Liver (tissue), 9 donors: ENCODE measurements around the gene PDCD5. TPM values are rescaled to one million over a fixed set of nuclear protein-coding genes. Genes with fewer than 3 reads are reported as not detected.

Source experiments
- DNase-seq: peaks from one replicate; pipeline ENCODE4 v3.0.0-alpha.2; 2017; ENCODE audit warnings: low spot score
- H3K27ac ChIP-seq, 2 donors: one replicate each; pipeline ENCODE4 v1.7.0; 2013; ENCODE audit warnings: inconsistent platforms in 2 of 2, low read length in 2 of 2, control low read depth in 1 of 2, low read depth in 1 of 2, mild to moderate bottlenecking in 1 of 2
- H3K27me3 ChIP-seq, 4 donors: one replicate each; pipeline versions ENCODE4 v1.6.1 to v1.7.0; 2013; ENCODE audit warnings: low read length in 3 of 4, inconsistent platforms in 1 of 4, mild to moderate bottlenecking in 1 of 4, moderate library complexity in 1 of 4; ENCODE audit not compliant: control insufficient read depth in 4 of 4, insufficient read depth in 4 of 4
- H3K36me3 ChIP-seq, 4 donors: one replicate each; pipeline versions ENCODE4 v1.6.1 to v1.7.0; 2013; ENCODE audit warnings: low read length in 3 of 4, mild to moderate bottlenecking in 3 of 4, low read depth in 1 of 4, moderate library complexity in 1 of 4; ENCODE audit not compliant: control insufficient read depth in 4 of 4, insufficient read depth in 3 of 4
- H3K4me1 ChIP-seq, 4 donors: one replicate each; pipeline versions ENCODE4 v1.6.1 to v1.7.0; 2013; ENCODE audit warnings: low read length in 3 of 4, mild to moderate bottlenecking in 3 of 4, moderate library complexity in 1 of 4; ENCODE audit not compliant: control insufficient read depth in 4 of 4, insufficient read depth in 4 of 4
- H3K4me3 ChIP-seq, 3 donors: one replicate each; pipeline versions ENCODE4 v1.6.1 to v1.7.0; 2013; ENCODE audit warnings: low read length in 3 of 3, control low read depth in 1 of 3, low read depth in 1 of 3, mild to moderate bottlenecking in 1 of 3
- H3K9ac ChIP-seq, 2 donors: one replicate each; pipeline ENCODE4 v1.7.0; 2013; ENCODE audit warnings: low read length in 2 of 2, mild to moderate bottlenecking in 2 of 2, moderate library complexity in 2 of 2, control low read depth in 1 of 2, low read depth in 1 of 2
- H3K9me3 ChIP-seq, 4 donors: one replicate each; pipeline versions ENCODE4 v1.6.1 to v1.7.0; 2013; ENCODE audit warnings: low read length in 3 of 4; ENCODE audit not compliant: control insufficient read depth in 4 of 4
- EGR1 ChIP-seq, 2 donors: IDR thresholded peaks; 2 replicates each; pipeline ENCODE4 v1.6.1; 2016 to 2018; ENCODE audit warnings: antibody characterized with exemption in 2 of 2, low read depth in 2 of 2
- FOXA1 ChIP-seq: IDR thresholded peaks from 2 replicates; pipeline ENCODE4 v1.6.1; 2016; ENCODE audit warnings: antibody characterized with exemption
- GABPA ChIP-seq, 2 donors: IDR thresholded peaks in 1 of 2; conservative IDR thresholded peaks in 1 of 2; 2 replicates each; pipeline ENCODE4 v1.6.1; 2016; ENCODE audit warnings: antibody characterized with exemption in 2 of 2, mild to moderate bottlenecking in 1 of 2, moderate library complexity in 1 of 2
- HNF4A ChIP-seq, 2 donors: conservative IDR thresholded peaks; 2 replicates each; pipeline ENCODE4 v1.6.1; 2016; ENCODE audit warnings: antibody characterized with exemption in 2 of 2, mild to moderate bottlenecking in 2 of 2
- JUND ChIP-seq, 2 donors: IDR thresholded peaks; 2 replicates each; pipeline ENCODE4 v1.6.1; 2016; ENCODE audit warnings: antibody characterized with exemption in 2 of 2
- NR2F2 ChIP-seq: IDR thresholded peaks from 2 replicates; pipeline ENCODE4 v1.6.1; 2016; ENCODE audit warnings: antibody characterized with exemption
- RAD21 ChIP-seq, 2 donors: IDR thresholded peaks; 2 replicates each; pipeline ENCODE4 v1.6.1; 2016; ENCODE audit warnings: antibody characterized with exemption in 2 of 2, mild to moderate bottlenecking in 2 of 2
- SP1 ChIP-seq: IDR thresholded peaks from 2 replicates; pipeline ENCODE4 v1.6.1; 2018; ENCODE audit warnings: antibody characterized with exemption, mild to moderate bottlenecking
- TAF1 ChIP-seq: conservative IDR thresholded peaks from 2 replicates; pipeline ENCODE4 v1.6.1; 2016; ENCODE audit warnings: antibody characterized with exemption, mild to moderate bottlenecking
- YY1 ChIP-seq: IDR thresholded peaks from 2 replicates; pipeline ENCODE4 v1.6.1; 2016; ENCODE audit warnings: antibody characterized with exemption, mild to moderate bottlenecking
- WGBS: extraction: QIAGEN DNeasy Blood & Tissue Kit; methylation state at CpG from one replicate; pipeline ENCODE4 v1.1.7; 2013; 5-methylcytosine and 5-hydroxymethylcytosine counted together
- polyA plus RNA-seq, 2 donors: library from polyadenylated mRNA; stranded (reverse) in 1 of 2; unstranded in 1 of 2; fragments of 200-250 nt in 1 of 2; fragments of >200 nt in 1 of 2; fragmentation: Nextera tagmentation in 1 of 2; extraction: Ambion mirVana in 1 of 2; gene quantifications; one replicate each; pipeline versions ENCODE4 v1.2.1 to v1.2.3, GENCODE V29; 2013 to 2015
- total RNA-seq, 2 donors: library from RNA; depleted of rRNA; stranded (reverse); fragments of >200 nt; gene quantifications; one replicate each; pipeline ENCODE4 v1.2.3, GENCODE V29; 2014
- TF ChIP-seq, protein P1 (sequence below): IDR thresholded peaks from 2 replicates; pipeline ENCODE4 v1.6.1; 2016; ENCODE audit warnings: antibody characterized with exemption
- TF ChIP-seq, protein P2 (sequence below): IDR thresholded peaks from 2 replicates; pipeline ENCODE4 v1.6.1; 2016; ENCODE audit warnings: antibody characterized with exemption
- donor health status: healthy.
- donor health status: healthy.
- donor health status: healthy.
- donor health status: healthy.
- donor health status: healthy.

The PDCD5 gene
- total and polyA plus RNA-seq, 4 donors: 25.4 to 90.8 (median 36.2) TPM

DNA sequence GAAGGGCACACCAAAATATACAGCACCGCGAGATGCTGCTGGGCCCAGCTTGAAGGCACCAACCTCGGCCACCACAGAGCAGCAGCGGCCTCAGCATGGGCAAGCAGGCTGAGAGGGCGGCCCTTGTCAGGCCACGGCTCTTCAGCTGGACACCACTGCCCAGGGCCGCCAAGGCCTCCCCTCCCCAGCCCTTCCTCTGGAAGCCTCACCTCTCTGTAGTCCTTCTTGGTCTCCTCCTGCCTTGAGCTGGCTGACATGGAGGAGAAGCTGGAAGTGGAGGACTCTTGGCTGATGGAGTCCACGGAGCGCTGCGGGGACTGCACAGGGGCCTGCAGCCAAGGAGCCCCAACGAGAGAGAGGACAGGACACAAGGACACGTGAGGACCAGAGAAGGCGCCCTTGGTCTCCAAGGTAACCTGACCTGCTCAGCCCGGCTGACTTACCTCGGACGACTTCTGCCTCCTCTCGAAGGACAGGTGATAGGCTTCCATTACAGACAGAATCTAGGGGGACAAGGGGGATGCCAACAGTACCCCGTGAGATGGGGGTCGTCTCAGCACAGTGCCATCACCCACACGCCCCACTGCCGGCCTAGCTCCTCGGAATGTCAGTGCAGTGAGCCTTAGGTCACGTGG lies 38.2 kb downstream of the PDCD5 start:
- Histone ChIP-seq H3K4me1 (no peaks in the 10 kb centered on the region), H3K9me3 (no peaks in the 10 kb centered on the region), H3K27ac (no peak overlapping the region), H3K9ac (no peak overlapping the region), H3K4me3 (no peak overlapping the region), H3K36me3 (peaks cover 8 to 53% (median 20%) of the 10 kb centered on the region in 4 donors), H3K27me3 (no peaks in the 10 kb centered on the region)
- no peak for DNase-seq
- no peak for TF ChIP-seq TAF1
- 94% methylated on average over 23 of the region's 23 CpGs for WGBS

DNA sequence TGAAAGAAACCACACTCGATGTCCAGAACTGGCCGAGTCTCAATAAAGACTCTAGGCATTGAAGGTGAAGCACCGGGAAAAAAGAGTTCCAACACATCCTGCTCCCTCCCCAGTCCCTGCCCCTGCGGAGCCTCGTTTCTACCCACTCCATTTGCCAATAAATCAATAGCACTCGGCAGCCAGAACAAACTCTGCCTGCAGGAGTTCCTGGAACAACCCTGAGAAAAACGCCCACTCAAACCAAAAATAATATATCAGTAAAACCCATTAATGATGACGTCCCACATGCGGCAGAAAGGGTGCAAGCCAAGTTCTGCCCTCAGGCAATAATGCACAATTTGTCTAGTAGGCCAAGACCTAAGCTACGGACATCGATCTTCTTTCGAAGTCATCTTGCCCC lies 41.0 kb downstream of the PDCD5 start:
- no peak overlapping the region for H3K4me3 ChIP-seq
- H3K36me3 ChIP-seq: peaks cover 7 to 37% (median 8%) of the 10 kb centered on the region in 4 donors
- H3K9me3 ChIP-seq: no peaks in the 10 kb centered on the region
- H3K9ac ChIP-seq: no peak overlapping the region
- H3K27me3 ChIP-seq: no peaks in the 10 kb centered on the region
- WGBS: 70% methylated on average over 12 of the region's 12 CpGs
- no peak for DNase-seq
- no peak overlapping the region for H3K27ac ChIP-seq
- TF ChIP-seq EGR1 (IDR thresholded peaks at IDR 0.05; ENCODE audit: low read depth in 2 of 2) (peak in 1 of 2 donors; percentile 46), SP1 (no peak), RAD21 (IDR thresholded peaks at IDR 0.05) (no peak), FOXA1 (no peak), NR2F2 (no peak), GABPA (IDR thresholded peaks at IDR 0.05 in 1 of 2, conservative IDR thresholded peaks at IDR 0.05 in 1 of 2) (no peak)
- TF ChIP-seq, protein P1, sequence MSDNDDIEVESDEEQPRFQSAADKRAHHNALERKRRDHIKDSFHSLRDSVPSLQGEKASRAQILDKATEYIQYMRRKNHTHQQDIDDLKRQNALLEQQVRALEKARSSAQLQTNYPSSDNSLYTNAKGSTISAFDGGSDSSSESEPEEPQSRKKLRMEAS: no peak
- H3K4me1 ChIP-seq: no peaks in the 10 kb centered on the region

DNA sequence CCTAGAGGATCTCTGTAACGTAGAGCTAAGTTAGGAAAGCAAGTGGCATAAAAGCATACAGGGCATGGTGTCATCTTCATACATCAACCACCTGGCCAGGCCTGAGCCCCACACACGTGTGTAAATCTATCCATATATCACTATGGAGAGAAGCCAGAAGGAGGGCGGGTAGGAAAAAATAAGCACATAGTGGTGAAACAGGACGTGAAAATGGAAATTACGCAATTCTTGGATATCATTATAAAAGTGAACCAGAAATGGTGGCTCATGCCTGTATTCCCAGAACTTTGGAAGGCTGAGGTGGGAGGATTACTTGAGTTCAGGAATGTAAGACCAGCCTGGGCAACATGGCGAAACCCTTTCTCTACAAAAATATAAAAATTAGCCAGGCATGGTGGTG lies 43.4 kb downstream of the PDCD5 start:
- no peak for TF ChIP-seq GABPA (IDR thresholded peaks at IDR 0.05 in 1 of 2, conservative IDR thresholded peaks at IDR 0.05 in 1 of 2)
- no peak for TF ChIP-seq SP1
- TF ChIP-seq RAD21 (IDR thresholded peaks at IDR 0.05): no peak
- TF ChIP-seq, protein P1: no peak
- TF ChIP-seq, protein P2, sequence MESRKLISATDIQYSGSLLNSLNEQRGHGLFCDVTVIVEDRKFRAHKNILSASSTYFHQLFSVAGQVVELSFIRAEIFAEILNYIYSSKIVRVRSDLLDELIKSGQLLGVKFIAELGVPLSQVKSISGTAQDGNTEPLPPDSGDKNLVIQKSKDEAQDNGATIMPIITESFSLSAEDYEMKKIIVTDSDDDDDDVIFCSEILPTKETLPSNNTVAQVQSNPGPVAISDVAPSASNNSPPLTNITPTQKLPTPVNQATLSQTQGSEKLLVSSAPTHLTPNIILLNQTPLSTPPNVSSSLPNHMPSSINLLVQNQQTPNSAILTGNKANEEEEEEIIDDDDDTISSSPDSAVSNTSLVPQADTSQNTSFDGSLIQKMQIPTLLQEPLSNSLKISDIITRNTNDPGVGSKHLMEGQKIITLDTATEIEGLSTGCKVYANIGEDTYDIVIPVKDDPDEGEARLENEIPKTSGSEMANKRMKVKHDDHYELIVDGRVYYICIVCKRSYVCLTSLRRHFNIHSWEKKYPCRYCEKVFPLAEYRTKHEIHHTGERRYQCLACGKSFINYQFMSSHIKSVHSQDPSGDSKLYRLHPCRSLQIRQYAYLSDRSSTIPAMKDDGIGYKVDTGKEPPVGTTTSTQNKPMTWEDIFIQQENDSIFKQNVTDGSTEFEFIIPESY: no peak
- no peak for TF ChIP-seq YY1
- TF ChIP-seq JUND (IDR thresholded peaks at IDR 0.05): no peak
- no peak for TF ChIP-seq HNF4A (conservative IDR thresholded peaks at IDR 0.05)
- no peak for TF ChIP-seq NR2F2
- no peak for TF ChIP-seq FOXA1
- Histone ChIP-seq H3K4me3 (no peak overlapping the region), H3K27me3 (no peaks in the 10 kb centered on the region), H3K4me1 (no peaks in the 10 kb centered on the region), H3K36me3 (peaks cover 8 to 35% (median 10%) of the 10 kb centered on the region in 4 donors), H3K9ac (no peak overlapping the region), H3K27ac (no peak overlapping the region), H3K9me3 (no peaks in the 10 kb centered on the region)
- WGBS: 91% methylated on average over 6 of the region's 6 CpGs
- DNase-seq: no peak
